Amygdala (tissue), 56 donors: ENCODE measurements around the gene OR2F2.
A peak's percentile ranks its signal among the peaks of the same experiment; 100 is the strongest.

Experiments used
- DNase-seq, 56 donors: peaks; one replicate each; lab custom pipeline; 2025; lab: John Stamatoyannopoulos, UW

The OR2F2 gene, protein sequence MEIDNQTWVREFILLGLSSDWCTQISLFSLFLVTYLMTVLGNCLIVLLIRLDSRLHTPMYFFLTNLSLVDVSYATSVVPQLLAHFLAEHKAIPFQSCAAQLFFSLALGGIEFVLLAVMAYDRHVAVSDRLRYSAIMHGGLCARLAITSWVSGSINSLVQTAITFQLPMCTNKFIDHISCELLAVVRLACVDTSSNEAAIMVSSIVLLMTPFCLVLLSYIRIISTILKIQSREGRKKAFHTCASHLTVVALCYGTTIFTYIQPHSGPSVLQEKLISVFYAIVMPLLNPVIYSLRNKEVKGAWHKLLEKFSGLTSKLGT

DNA sequence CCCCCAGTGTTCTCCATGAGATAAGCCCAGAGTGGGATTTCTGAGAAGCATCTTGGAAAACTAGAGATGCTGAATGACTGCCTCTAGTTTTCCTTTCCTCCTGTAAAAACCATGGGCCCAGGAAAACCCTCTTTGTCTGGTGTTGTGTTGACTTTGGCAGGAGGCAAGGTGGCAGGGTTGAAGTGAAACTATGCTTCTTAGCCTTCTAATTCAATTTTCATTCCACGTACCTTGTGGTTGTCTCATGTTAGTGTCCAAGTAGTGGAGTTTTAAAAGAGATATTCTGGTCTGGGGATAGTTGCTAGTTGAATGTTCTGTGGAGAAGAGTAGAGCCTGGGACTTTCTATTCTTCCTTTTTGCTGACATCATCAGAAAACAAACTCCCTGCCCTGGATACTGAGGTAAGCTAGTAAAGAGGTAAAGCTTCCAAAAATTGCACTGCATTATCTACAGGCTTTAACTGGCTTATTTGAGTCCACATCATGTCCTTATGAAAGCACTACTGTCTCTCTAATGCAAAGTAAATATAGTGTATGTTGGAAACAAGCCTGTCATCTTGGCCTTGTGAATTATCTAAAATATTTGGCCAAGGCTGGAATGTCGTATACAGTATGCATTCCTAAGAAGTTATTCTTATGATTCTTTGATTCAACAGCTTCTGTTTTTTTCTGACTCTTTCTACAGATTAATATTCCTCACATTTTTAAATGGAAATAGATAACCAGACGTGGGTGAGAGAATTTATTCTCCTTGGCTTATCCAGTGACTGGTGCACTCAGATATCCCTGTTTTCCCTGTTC is at the start of gene OR2F2:
Gene OR2F2, plus strand, starts transcription at position 708 of the 800 bp plus-strand sequence. Its CDS starts 0 bp downstream, at position 708.
- DNase-seq: no peak

GRCh38 chr7:143885951-143886350 is 49.1 kb upstream of the OR2F2 start:
- no peak for DNase-seq

DNA sequence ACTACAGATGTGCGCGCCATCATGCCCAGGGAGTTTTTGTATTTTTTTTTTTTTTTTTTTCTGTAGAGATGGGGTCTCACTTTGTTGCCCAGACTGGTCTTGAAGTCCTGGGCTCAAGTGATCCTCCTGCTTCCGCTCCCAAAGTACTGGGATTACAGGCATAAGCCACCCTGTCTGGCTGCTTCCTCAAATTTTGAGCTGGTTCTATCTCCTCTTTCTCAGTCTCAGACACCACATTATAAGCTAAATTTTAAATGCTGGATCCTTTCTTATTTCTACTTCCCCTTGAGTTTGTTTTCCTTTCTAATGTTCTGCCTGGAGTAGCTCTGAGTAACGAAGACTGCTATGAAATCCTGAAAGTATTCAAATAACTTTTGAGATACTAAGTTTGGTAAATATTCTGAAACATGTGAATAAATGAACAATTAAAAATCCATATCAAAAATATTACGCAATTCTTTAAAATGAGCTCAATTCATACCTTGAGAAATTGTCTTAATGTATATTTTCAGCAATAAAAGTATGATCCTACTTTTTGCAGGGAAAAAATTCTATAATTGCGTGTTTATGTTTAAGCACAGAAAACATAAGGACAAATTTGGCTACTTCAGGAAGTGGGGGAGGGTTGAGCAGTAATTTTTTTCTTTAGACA is 48.1 kb upstream of the OR2F2 start:
- no peak for DNase-seq

DNA sequence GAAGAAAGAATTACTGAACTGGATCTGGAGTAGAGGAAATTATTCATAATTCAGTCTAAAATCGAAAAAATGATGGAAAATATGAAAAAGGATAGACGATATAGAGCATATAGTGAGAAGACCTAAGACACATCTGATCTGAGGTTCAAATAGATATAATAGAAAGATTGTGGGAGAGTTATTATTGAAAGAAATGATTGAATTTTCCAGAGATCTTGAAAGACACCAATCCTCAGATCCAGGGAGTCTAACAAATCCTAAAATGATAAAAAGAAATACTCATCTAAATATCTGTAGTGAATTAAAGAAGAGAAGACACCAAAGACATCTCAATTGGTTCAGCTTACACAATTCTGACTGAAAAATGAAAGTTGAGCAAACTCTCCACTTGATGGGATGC is 46.0 kb upstream of the OR2F2 start:
- DNase-seq: no peak

- DNase-seq: no peak
These were observed 44.5 kb upstream of the OR2F2 start for GRCh38 chr7:143890558-143890957.

GRCh38 chr7:143891457-143891856 is 43.6 kb upstream of the OR2F2 start:
- no peak for DNase-seq

GRCh38 chr7:143892527-143893300 is 42.3 kb upstream of the OR2F2 start:
- DNase-seq: no peak

DNA sequence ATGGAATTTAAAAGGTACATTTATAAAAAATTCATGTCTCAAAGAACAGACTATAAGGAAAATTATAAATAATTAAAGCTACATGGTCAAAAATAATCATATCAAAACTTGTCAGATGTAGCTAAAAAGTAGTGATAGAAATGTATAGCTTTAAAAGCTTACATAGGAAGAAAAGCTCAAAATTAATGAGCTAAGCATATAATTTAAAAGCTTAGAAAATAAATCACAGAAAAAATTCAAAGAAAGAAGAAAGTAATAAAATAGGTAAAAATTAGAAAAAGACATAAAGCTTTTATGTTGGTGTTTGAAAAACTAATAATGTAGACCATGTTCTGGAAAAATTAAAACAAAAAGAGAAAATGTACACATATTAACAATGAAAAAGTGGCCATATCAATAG is 38.4 kb upstream of the OR2F2 start:
- DNase-seq: no peak

- no peak for DNase-seq
These were observed 36.2 kb upstream of the OR2F2 start for GRCh38 chr7:143898810-143899209.

DNA sequence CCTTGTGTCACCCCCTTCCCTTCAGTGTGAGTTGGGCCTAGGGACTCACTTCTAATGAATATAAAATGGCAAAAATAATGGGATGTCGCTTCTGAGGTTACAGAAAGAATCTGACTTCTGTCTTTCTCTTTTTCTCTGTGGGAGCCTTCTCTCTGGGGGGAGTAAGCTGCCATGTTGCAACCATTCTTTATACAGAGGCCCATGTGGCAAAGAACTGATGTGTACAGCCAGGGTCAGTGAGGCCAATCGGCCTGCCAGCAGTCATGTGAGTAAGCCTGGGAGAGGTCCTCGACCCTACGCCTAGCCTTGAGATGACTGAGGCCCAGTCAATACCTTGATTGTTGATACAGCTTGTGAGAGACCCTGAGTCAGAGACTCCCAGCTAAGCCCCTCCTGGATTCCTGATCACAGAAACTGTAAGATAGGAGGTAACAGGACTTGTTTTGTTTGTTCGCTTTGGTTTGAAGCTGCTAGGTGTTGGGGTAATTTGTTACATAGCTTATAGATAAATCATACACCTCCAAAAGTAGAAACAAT is 34.7 kb upstream of the OR2F2 start:
- no peak for DNase-seq

GRCh38 chr7:143901332-143901667 is 33.7 kb upstream of the OR2F2 start:
- DNase-seq: peak in 23 of 56 donors; percentile 34 to 75 (median 63)

DNA sequence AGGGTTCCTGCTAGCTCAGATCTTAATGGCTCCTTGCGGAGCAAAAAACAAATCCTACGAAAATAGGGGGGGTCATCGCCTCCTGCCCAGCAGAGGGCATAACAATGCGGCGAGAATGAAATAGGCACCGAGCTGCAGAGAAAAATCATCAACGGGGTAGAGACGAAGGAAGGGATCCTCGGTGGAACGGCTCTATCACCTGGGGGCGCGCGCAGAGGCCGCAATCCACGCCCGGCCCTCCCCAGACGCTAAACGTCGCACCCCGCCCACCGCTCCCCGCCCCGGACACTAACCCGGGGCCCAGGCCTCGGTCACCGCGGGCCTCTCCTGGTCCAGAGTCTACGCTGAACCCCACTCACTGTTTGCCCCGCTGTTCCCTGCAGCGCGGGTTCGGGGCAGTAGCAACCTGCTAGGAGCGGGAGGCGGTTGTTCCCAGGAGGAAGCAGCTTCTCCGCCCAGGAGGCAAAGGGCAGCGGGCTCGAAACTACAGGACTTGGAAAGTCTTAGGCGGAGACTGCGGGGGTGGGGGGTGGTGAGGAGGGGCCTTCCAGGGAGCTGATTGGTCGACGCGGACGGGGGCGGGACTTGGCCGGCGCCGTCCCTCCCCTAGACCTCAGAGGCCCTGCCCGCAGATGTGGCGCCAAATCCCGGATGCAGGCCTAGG is 33.2 kb upstream of the OR2F2 start, which contains the start of gene TCAF1:
Gene TCAF1, minus strand, starts transcription at position 509 of the 664 bp plus-strand sequence. CDS start 25,568 bp downstream, outside the sequence.
- peak in 55 of 56 donors; percentile 57 to 96 (median 90) for DNase-seq

- no peak for DNase-seq
These were observed 32.6 kb upstream of the OR2F2 start for GRCh38 chr7:143902332-143902899.

GRCh38 chr7:143905509-143905908 is 29.5 kb upstream of the OR2F2 start:
- DNase-seq: no peak

- DNase-seq: no peak
These were observed 28.9 kb upstream of the OR2F2 start for GRCh38 chr7:143906151-143906550.

DNA sequence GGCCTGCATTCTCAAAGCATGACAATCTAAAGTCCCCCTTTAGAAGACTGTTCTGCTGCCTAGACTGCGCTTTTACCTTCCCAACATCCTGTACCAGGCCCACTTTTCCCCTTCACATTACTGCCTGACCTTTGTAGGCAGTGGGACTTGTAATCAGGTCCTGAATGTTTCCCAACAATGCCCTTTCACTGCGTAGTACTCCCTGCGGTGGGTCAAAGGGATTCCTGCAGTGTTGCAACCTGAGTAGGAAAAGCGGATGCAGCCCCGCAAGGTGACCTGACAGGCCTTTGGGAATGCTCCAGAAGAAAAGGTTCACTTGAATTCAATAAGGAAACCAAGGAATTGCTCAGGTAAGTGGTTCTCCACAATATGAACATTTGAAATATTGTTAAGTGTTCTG is 28.1 kb upstream of the OR2F2 start:
- no peak for DNase-seq

DNA sequence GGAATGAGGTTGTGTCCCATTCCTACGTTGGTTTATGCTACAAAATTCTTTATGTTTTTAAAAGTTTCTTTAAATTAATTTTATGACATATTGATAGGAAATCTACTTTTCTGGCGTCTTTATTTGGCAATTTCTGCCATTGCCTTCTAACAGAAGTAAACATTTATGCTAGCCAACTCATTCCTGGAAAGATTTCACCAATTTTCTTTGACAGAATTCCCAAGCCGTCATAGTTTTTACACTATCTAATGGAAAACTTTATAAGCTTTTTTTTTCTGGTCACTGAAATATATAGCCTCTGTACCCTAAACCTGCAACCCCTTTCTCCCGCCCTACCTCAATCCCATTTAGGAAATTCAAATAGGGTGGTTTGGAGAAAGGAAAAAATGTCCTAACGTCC is 26.9 kb upstream of the OR2F2 start:
- DNase-seq: no peak

GRCh38 chr7:143909863-143910262 is 25.2 kb upstream of the OR2F2 start:
- DNase-seq: no peak

- no peak for DNase-seq
These were observed 24.4 kb upstream of the OR2F2 start for GRCh38 chr7:143910473-143911248.
